ENCODE results near the gene COX19. TPM values are rescaled to one million over a fixed set of nuclear protein-coding genes. Genes with fewer than 3 reads are reported as not detected.

COX19 gene
- total RNA-seq, 1 donor from 2014 or later: 10.8 TPM

GRCh38 chr7:957418-958220 lies 17.7 kb downstream of the COX19 start:
- Histone ChIP-seq H3K36me3 (no peaks in the 10 kb centered on the region), H3K27me3 (no peaks in the 10 kb centered on the region), H3K4me3 (no peak overlapping the region), H3K4me1 (peaks cover 12% of the 10 kb centered on the region), H3K9me3 (no peaks in the 10 kb centered on the region), H3K27ac (no peak overlapping the region)
- TF ChIP-seq POLR2A (IDR thresholded peaks at IDR 0.05): no peak
- TF ChIP-seq CTCF (IDR thresholded peaks at IDR 0.05): no peak
- no peak for TF ChIP-seq POLR2AphosphoS5 (IDR thresholded peaks at IDR 0.05; ENCODE audit: insufficient read depth in 1 of 2, low read depth in 1 of 2)
- no peak for DNase-seq (ENCODE audit: extremely low spot score in 2 of 2)
- intact Hi-C loops (cut with DNase I): no loop called here

GRCh38 chr7:956031-956430 lies 19.3 kb downstream of the COX19 start:
- Histone ChIP-seq H3K27ac (no peak overlapping the region), H3K4me3 (no peak overlapping the region), H3K27me3 (no peaks in the 10 kb centered on the region), H3K4me1 (peaks cover 11% of the 10 kb centered on the region), H3K36me3 (no peaks in the 10 kb centered on the region), H3K9me3 (no peaks in the 10 kb centered on the region)
- TF ChIP-seq POLR2A (IDR thresholded peaks at IDR 0.05) (no peak), POLR2AphosphoS5 (IDR thresholded peaks at IDR 0.05; ENCODE audit: insufficient read depth in 1 of 2, low read depth in 1 of 2) (no peak), CTCF (IDR thresholded peaks at IDR 0.05) (no peak)
- intact Hi-C loops (cut with DNase I): no loop called here
- DNase-seq (ENCODE audit: extremely low spot score in 2 of 2): no peak

GRCh38 chr7:954330-955238 lies 20.8 kb downstream of the COX19 start, which contains the start of gene ADAP1:
Gene ADAP1, minus strand, starts transcription at chr7:954680. Its CDS starts 203 bp downstream, at chr7:954477.
- H3K4me3 ChIP-seq: peak within 1 kb of the TSS; percentile 38 to 60
- H3K36me3 ChIP-seq: no peaks in the 10 kb centered on the region
- peaks cover 11% of the 10 kb centered on the region for H3K4me1 ChIP-seq
- no peak for DNase-seq (ENCODE audit: extremely low spot score in 2 of 2)
- TF ChIP-seq POLR2AphosphoS5 (IDR thresholded peaks at IDR 0.05; ENCODE audit: insufficient read depth in 1 of 2, low read depth in 1 of 2): no peak
- TF ChIP-seq POLR2A (IDR thresholded peaks at IDR 0.05): no peak
- no peak for TF ChIP-seq CTCF (IDR thresholded peaks at IDR 0.05)
- no peaks in the 10 kb centered on the region for H3K27me3 ChIP-seq
- intact Hi-C loops (cut with DNase I): no loop called here
- H3K27ac ChIP-seq: no peak within 1 kb of the TSS
- no peaks in the 10 kb centered on the region for H3K9me3 ChIP-seq

- Histone ChIP-seq H3K27me3 (no peaks in the 10 kb centered on the region), H3K4me3 (peak overlapping the region; percentile 38 to 60), H3K9me3 (no peaks in the 10 kb centered on the region), H3K4me1 (peaks cover 11% of the 10 kb centered on the region), H3K27ac (no peak overlapping the region), H3K36me3 (no peaks in the 10 kb centered on the region)
- intact Hi-C loops (cut with DNase I): no loop called here
- DNase-seq (ENCODE audit: extremely low spot score in 2 of 2): no peak
- TF ChIP-seq POLR2A (IDR thresholded peaks at IDR 0.05) (no peak), POLR2AphosphoS5 (IDR thresholded peaks at IDR 0.05; ENCODE audit: insufficient read depth in 1 of 2, low read depth in 1 of 2) (no peak), CTCF (IDR thresholded peaks at IDR 0.05) (no peak)
Observed at GRCh38 chr7:953547-954327, 21.6 kb downstream of the COX19 start.
